LNCAP (cell line): Measurements from ENCODE around the gene RBP4.

Experiments used
- TF ChIP-seq, protein P1 (sequence below): fragments of 450-650 bp; IDR thresholded peaks from 2 replicates; pipeline ENCODE4 v1.5.1; 2017; ENCODE audit warnings: mild to moderate bottlenecking

RBP4 gene

GRCh38 chr10:93595378-93596161 is 5.5 kb downstream of the RBP4 start:
- TF ChIP-seq, protein P1, sequence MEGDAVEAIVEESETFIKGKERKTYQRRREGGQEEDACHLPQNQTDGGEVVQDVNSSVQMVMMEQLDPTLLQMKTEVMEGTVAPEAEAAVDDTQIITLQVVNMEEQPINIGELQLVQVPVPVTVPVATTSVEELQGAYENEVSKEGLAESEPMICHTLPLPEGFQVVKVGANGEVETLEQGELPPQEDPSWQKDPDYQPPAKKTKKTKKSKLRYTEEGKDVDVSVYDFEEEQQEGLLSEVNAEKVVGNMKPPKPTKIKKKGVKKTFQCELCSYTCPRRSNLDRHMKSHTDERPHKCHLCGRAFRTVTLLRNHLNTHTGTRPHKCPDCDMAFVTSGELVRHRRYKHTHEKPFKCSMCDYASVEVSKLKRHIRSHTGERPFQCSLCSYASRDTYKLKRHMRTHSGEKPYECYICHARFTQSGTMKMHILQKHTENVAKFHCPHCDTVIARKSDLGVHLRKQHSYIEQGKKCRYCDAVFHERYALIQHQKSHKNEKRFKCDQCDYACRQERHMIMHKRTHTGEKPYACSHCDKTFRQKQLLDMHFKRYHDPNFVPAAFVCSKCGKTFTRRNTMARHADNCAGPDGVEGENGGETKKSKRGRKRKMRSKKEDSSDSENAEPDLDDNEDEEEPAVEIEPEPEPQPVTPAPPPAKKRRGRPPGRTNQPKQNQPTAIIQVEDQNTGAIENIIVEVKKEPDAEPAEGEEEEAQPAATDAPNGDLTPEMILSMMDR: no peak

DNA sequence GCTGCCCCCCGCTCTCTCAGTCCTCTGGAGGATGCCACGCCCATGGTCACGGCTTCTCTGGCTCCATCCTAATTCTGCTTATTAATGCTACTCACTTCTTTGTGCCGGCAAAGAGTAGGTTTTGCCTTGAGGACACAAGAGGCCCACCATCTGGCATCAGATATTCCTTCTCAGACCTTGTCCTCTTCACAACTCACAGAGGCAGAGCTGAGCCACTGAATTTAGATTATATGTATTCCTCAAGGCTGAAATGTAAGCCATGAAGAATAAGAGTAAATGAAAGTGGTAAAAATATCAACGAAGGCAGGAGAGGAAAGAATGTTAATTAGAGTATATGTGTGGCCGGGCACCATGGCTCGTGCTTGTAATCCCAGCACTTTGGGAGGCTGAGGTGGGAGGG is 6.5 kb downstream of the RBP4 start:
- TF ChIP-seq, protein P1: no peak

- TF ChIP-seq, protein P1: no peak
Observed at GRCh38 chr10:93593749-93594148, 7.3 kb downstream of the RBP4 start.

DNA sequence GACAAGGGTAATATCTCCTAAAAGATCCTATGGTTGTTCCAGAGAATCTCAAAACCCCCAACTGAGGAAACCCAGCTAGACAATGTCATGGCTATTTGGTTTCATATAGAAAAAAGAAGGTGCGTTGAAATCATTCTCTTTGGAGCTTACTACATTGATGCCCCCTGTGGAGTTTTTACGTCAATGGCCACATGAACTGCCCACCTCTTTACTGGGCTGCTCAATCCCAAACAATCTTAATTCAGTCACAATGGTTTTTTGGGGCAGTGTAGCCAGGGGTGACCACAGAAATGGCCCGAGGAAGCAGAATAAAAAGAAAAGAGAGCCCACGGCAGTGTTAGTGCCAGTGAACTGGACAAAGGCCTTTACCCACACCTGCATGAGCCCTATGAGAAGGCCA is 7.8 kb downstream of the RBP4 start:
- TF ChIP-seq, protein P1: no peak

DNA sequence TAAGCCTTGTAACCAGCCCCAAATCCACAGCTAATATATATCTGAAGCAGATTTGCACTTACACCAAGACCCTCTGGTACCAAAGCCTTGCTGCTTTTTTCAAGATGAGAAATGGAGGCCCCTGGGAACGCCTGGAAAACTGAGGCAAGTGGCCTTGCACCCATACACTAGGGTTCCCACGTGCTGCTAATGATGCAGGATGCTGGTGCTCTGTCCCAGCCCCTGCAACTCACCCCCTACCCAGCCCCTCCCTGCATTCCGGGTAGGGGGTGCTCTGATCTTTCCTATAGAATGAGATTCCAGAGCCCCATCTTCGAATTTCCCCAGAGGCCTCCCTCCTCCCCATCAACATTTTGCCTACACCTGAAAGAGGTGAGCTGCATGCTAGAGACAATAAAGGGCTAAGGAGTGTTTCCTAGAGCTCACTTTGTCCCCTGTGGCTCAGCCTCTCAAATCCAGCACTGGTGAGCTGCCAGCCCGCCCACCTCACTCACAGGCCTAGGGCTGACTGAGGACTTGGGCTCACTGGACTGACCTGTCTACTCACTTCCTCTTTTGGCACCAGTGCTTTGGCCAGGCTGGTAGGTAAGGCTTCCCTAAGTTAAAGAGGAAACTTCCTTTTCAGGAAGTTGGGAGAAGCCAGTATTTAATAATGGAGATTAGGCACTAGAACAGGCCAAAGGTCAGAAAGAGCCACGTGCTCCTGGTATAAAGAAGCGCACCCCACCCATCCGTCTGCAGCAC is 9.8 kb downstream of the RBP4 start:
- TF ChIP-seq, protein P1: no peak

DNA sequence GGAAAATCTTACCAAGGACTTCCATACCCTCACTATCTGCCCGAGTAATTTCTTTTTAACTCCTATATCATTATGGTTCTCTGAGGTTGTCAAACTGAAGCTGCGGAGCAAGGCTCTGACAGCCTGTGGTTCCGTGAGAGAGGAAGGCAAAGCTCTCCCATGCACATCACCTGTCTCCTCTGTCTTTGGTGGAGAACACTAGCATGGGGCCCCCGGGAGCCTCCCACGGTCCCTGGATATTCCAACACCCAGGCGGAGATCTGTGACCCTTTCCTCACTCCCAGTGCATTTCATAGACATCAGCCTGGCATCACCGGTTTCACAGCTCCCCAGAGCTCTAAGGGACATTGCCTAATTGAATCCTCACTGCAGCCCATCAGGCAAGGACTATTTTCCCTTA is 10.4 kb downstream of the RBP4 start:
- TF ChIP-seq, protein P1: no peak

GRCh38 chr10:93589648-93590562 is 11.1 kb downstream of the RBP4 start:
- TF ChIP-seq, protein P1: no peak
